Right atrium auricular region (tissue), 2 donors: ENCODE measurements around the gene TAF6. TPM values are rescaled to one million over a fixed set of nuclear protein-coding genes. Genes with fewer than 3 reads are reported as not detected.
A peak's percentile ranks its signal among the peaks of the same experiment; 100 is the strongest.

Source experiments
- DNase-seq: peaks from one replicate; pipeline ENCODE4 v3.0.0-alpha.2; 2019; ENCODE audit warnings: low spot score
- H3K27ac ChIP-seq, 2 donors: fragments of 200-600 bp; sonication (generic); 1 replicate in 1 of 2; 2 replicates in 1 of 2; pipeline ENCODE4 v1.5.1; 2016 to 2019
- H3K27me3 ChIP-seq, 2 donors: fragments of 200-600 bp; sonication (generic); one replicate each; pipeline versions ENCODE4 v1.5.1 to v1.6.0; 2017 to 2019
- H3K36me3 ChIP-seq: fragments of 200-600 bp; sonication (generic); one replicate; pipeline ENCODE4 v1.5.1; 2016
- H3K4me1 ChIP-seq, 2 donors: fragments of 200-600 bp; sonication (generic); one replicate each; pipeline versions ENCODE4 v1.5.1 to v1.6.0; 2017 to 2019
- H3K4me3 ChIP-seq, 2 donors: fragments of 200-600 bp; sonication (generic); 1 replicate in 1 of 2; 2 replicates in 1 of 2; pipeline ENCODE4 v1.5.1; 2017 to 2019; ENCODE audit warnings: mild to moderate bottlenecking in 1 of 2, moderate library complexity in 1 of 2
- H3K9me3 ChIP-seq, 2 donors: fragments of 200-600 bp; sonication (generic); one replicate each; pipeline ENCODE4 v1.5.1; 2019
- total RNA-seq, 2 donors: library from RNA; depleted of rRNA; stranded (reverse); fragments of >200 nt; gene quantifications; one replicate each; pipeline ENCODE4 v1.1.0, GENCODE V29; 2016
- TF ChIP-seq, protein P1 (sequence below), 2 donors: fragments of 200-600 bp; sonication (generic); IDR thresholded peaks; one replicate each; pipeline ENCODE4 v1.5.1; 2019; ENCODE audit warnings: antibody characterized with exemption in 2 of 2

The TAF6 gene
- total RNA-seq, 2 donors from 2014 or later: 41.7 to 49.1 TPM

DNA sequence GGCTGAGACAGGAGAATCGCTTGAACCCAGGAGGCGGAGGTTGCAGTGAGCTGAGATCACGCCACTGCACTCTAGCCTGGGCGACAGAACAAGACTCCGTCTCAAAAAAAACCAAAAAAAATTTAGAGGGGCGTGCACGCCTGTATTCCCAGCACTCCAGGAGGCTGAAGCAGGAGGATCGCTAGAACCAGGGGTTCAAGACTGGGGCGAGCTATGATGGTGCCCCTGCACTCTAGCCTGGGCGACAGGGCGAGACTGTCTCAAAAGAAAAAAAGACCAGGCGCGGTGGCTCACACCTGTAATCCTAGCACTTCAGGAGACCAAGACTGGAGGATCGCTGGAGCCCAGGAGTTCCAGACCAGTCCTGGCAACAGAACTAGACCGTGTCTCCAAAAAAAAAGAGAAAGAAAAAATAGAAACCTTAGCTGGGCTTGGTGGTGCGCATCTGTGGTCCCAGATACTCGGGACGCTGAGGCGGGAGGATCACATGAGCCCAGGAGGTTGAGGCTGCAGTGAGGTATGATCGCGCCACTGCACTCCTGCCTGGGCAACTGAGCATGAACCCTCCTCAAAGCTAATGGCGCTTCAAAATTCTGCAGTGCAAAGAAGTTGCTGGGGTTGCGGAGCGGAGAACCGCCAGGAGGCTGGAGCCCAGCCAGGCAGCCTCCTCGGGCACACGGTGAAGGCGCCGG lies 7.2 kb upstream of the TAF6 start:
- Histone ChIP-seq H3K27me3 (no peaks in the 10 kb centered on the region), H3K9me3 (no peaks in the 10 kb centered on the region), H3K4me1 (peaks cover 0 to 34% of the 10 kb centered on the region in 2 donors), H3K36me3 (no peaks in the 10 kb centered on the region), H3K27ac (peak overlapping the region; percentile 95 to 97), H3K4me3 (peak overlapping the region; percentile 88 to 94)
- TF ChIP-seq, protein P1, sequence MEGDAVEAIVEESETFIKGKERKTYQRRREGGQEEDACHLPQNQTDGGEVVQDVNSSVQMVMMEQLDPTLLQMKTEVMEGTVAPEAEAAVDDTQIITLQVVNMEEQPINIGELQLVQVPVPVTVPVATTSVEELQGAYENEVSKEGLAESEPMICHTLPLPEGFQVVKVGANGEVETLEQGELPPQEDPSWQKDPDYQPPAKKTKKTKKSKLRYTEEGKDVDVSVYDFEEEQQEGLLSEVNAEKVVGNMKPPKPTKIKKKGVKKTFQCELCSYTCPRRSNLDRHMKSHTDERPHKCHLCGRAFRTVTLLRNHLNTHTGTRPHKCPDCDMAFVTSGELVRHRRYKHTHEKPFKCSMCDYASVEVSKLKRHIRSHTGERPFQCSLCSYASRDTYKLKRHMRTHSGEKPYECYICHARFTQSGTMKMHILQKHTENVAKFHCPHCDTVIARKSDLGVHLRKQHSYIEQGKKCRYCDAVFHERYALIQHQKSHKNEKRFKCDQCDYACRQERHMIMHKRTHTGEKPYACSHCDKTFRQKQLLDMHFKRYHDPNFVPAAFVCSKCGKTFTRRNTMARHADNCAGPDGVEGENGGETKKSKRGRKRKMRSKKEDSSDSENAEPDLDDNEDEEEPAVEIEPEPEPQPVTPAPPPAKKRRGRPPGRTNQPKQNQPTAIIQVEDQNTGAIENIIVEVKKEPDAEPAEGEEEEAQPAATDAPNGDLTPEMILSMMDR (IDR thresholded peaks at IDR 0.05): no peak
- no peak for DNase-seq

GRCh38 chr7:100124301-100125230 lies 5.4 kb upstream of the TAF6 start:
- H3K9me3 ChIP-seq: no peaks in the 10 kb centered on the region
- H3K27ac ChIP-seq: no peak overlapping the region
- peaks cover 0 to 37% of the 10 kb centered on the region in 2 donors for H3K4me1 ChIP-seq
- DNase-seq: no peak
- TF ChIP-seq, protein P1 (IDR thresholded peaks at IDR 0.05): no peak
- no peaks in the 10 kb centered on the region for H3K36me3 ChIP-seq
- H3K27me3 ChIP-seq: no peaks in the 10 kb centered on the region
- no peak overlapping the region for H3K4me3 ChIP-seq

DNA sequence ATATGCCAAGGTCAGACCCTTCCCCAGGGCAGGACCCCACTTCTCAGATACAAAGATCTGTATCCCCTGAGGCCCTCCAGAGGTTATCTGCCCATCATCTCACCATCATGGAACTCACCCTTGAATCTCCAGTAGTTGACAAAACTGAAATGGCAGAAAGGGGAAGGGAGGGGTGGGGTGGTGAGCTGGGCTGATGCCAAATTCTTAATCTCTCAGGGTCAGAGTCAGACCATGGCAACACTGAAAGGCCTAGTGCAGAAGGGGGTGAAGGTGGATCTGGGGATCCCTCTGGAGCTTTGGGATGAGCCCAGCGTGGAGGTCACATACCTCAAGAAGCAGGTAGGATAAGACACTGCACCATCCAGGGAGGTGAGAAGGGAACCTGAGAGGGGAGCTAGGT lies 3.4 kb upstream of the TAF6 start:
- Histone ChIP-seq H3K27me3 (no peaks in the 10 kb centered on the region), H3K9me3 (no peaks in the 10 kb centered on the region), H3K36me3 (no peaks in the 10 kb centered on the region), H3K27ac (no peak overlapping the region), H3K4me1 (peaks cover 0 to 37% of the 10 kb centered on the region in 2 donors), H3K4me3 (no peak overlapping the region)
- no peak for DNase-seq
- TF ChIP-seq, protein P1 (IDR thresholded peaks at IDR 0.05): no peak

DNA sequence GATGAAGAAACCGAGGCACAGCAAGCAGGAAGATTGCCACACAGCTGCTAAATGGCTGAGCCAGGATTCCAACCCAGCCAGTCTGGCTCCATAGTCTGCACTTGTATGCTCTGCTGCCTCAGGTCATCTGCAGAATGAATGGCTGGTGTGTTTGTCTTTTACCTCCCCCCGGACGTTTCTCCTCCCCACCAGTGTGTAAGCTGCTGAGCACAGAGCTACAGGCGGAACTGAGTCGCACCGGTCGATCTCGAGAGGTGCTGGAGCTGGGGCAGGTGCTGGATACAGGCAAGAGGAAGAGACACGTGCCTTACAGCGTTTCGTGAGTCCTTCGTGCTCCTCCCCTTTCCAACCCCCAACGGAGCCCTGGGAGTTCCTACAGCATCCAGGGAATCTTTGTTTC lies 2.9 kb upstream of the TAF6 start:
- Histone ChIP-seq H3K27ac (no peak overlapping the region), H3K36me3 (no peaks in the 10 kb centered on the region), H3K27me3 (no peaks in the 10 kb centered on the region), H3K4me1 (peaks cover 0 to 37% of the 10 kb centered on the region in 2 donors), H3K4me3 (no peak overlapping the region), H3K9me3 (no peaks in the 10 kb centered on the region)
- DNase-seq: no peak
- TF ChIP-seq, protein P1 (IDR thresholded peaks at IDR 0.05): no peak

- peak overlapping the region in 1 of 2 donors; percentile 75 for H3K4me3 ChIP-seq
- H3K27ac ChIP-seq: no peak overlapping the region
- DNase-seq: no peak
- TF ChIP-seq, protein P1 (IDR thresholded peaks at IDR 0.05): no peak
- H3K4me1 ChIP-seq: peaks cover 0 to 29% of the 10 kb centered on the region in 2 donors
- H3K36me3 ChIP-seq: no peaks in the 10 kb centered on the region
- no peaks in the 10 kb centered on the region for H3K9me3 ChIP-seq
- no peaks in the 10 kb centered on the region for H3K27me3 ChIP-seq
These were observed 1.5 kb upstream of the TAF6 start for GRCh38 chr7:100120733-100121036.
